Heart left ventricle (tissue), 16 donors: Measurements from ENCODE around the gene ATG4A. TPM values are rescaled to one million over a fixed set of nuclear protein-coding genes. Genes with fewer than 3 reads are reported as not detected.
A peak's percentile ranks its signal among the peaks of the same experiment; 100 is the strongest.

Experiments
- ATAC-seq, 4 donors: fragments of 200-7000 bp; cut with Tn5 transposase; one replicate each; pipeline ENCODE4 v1.9.1; 2020 to 2022; ENCODE audit warnings: moderate library complexity in 4 of 4, mild to moderate bottlenecking in 3 of 4, moderate number of reproducible peaks in 1 of 4
- DNase-seq, 5 donors: peaks; one replicate each; pipeline ENCODE4 v3.0.0-alpha.2; 2020
- H3K27ac ChIP-seq, 12 donors: fragments of 200-600 bp; sonication (generic) in 4 of 12; one replicate each; pipeline versions ENCODE4 v1.5.0 to v1.8.0; 2016 to 2022; ENCODE audit warnings: mild to moderate bottlenecking in 2 of 12
- H3K27me3 ChIP-seq, 9 donors: fragments of 200-600 bp; sonication (generic) in 2 of 9; one replicate each; pipeline versions ENCODE4 v1.5.1 to v1.8.0; 2016 to 2022; ENCODE audit warnings: mild to moderate bottlenecking in 3 of 9
- H3K36me3 ChIP-seq, 9 donors: fragments of 200-600 bp; sonication (generic) in 2 of 9; one replicate each; pipeline versions ENCODE4 v1.5.0 to v1.8.0; 2018 to 2022; ENCODE audit warnings: mild to moderate bottlenecking in 2 of 9
- H3K4me1 ChIP-seq, 12 donors: fragments of 200-600 bp; sonication (generic) in 4 of 12; one replicate each; pipeline versions ENCODE4 v1.5.0 to v1.8.0; 2016 to 2022; ENCODE audit warnings: mild to moderate bottlenecking in 3 of 12
- H3K4me3 ChIP-seq, 12 donors: fragments of 200-600 bp; sonication (generic) in 4 of 12; one replicate each; pipeline versions ENCODE4 v1.5.0 to v1.8.0; 2017 to 2022; ENCODE audit warnings: mild to moderate bottlenecking in 9 of 12, moderate library complexity in 4 of 12
- H3K9me3 ChIP-seq, 12 donors: fragments of 200-600 bp; sonication (generic) in 4 of 12; one replicate each; pipeline versions ENCODE4 v1.5.0 to v1.8.0; 2016 to 2022; ENCODE audit warnings: mild to moderate bottlenecking in 1 of 12
- POLR2A ChIP-seq, 2 donors: fragments of 450-650 bp; IDR thresholded peaks; one replicate each; pipeline ENCODE4 v1.6.1; 2017; ENCODE audit warnings: antibody characterized with exemption in 2 of 2, mild to moderate bottlenecking in 2 of 2, moderate library complexity in 2 of 2
- WGBS, 4 donors: extraction: QIAGEN DNeasy Blood & Tissue Kit in 2 of 4; methylation state at CpG; one replicate each; pipeline versions ENCODE4 v1.1.5 to v1.1.7; 2013 to 2018; 5-methylcytosine and 5-hydroxymethylcytosine counted together
- intact Hi-C, 10 donors: fragments of 100-400 bp; cut with DNase I; formaldehyde crosslinking; loops; one replicate each; pipeline versions ENCODE4 v1.11.1 to v1.14.2; 2022
- polyA plus RNA-seq, 2 donors: library from polyadenylated mRNA; stranded (reverse); fragments of 200-250 nt; gene quantifications; one replicate each; pipeline ENCODE4 v1.2.3, GENCODE V29; 2013
- total RNA-seq, 9 donors: library from RNA; depleted of rRNA in 2 of 9; stranded (reverse); fragments of >200 nt in 2 of 9; fragmentation: NEBNext Ultra II Directional in 3 of 9; extraction: Animal tissue kit (Norgen Biotek cat#: 25700) in 3 of 9; gene quantifications; one replicate each; pipeline versions ENCODE4 v1.1.0 to v1.2.4, GENCODE V29; 2016 to 2023
- TF ChIP-seq, protein P1 (sequence below), 12 donors: fragments of 200-600 bp; sonication (generic) in 4 of 12; IDR thresholded peaks; one replicate each; pipeline versions ENCODE4 v1.5.0 to v1.8.0; 2018 to 2022; ENCODE audit warnings: antibody characterized with exemption in 12 of 12, mild to moderate bottlenecking in 5 of 12
- donor health status: ischemic (EF 13 %, LVEDD 7.1; RV severe dilation, severe dysfunction).
- donor health status: healthy with polysubstance abuse.
- donor health status: DM: no; HTN: yes; CAD: no.
- donor health status: DM: no; HTN: no; CAD: no.
- donor health status: ischemic (EF 25% LVEDD 6.9; RV normal size, moderate dysfunction).
- donor health status: ischemic (EF 25% LVEDD 5.7; RV mildly dilated, moderate dysfunction).
- donor health status: healthy.
- donor health status: DM: yes; HTN: yes; CAD: no.
- donor health status: ischemic (EF 35%, LVEDD 5.7; RV mildly dilated, moderate dysfunction).
- donor health status: nonischemic (EF 11% LVEDD 7.7; RV severe dilation, severe dysfunction).
- donor health status: DM: yes; HTN: yes; CAD: no.
- donor health status: PGD.
- donor health status: ischemic (EF 29% LVEDD 5.4; RV normal size, mild dysfunction).
- donor health status: nonischemic (EF 23%, LVEDD 6.1; RV moderate dilation, normal function).

Gene ATG4A
- total and polyA plus RNA-seq, 11 donors, result 11.0 to 22.7 (median 18.0) TPM

DNA sequence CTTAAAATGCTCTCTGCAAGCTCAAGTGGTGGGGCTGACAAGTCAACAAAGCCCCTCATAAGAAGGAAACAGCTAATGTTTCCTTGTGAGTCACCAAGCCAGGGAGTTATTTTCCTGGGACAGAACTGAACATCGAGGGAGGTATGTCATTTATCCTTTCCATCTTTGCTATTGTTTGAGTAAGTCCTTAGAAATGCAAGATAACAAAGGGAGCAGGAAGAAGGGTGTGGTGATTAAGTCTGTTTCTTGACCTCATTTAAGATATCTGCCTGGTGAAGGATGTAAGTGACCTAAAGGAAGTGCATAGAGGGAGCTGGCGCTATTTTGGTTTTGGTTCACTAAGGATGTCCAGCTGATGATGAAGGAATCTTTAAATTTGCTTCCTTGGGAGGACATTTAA lies 39.9 kb downstream of the ATG4A start:
- TF ChIP-seq POLR2A (IDR thresholded peaks at IDR 0.05), result no peak
- TF ChIP-seq, protein P1, sequence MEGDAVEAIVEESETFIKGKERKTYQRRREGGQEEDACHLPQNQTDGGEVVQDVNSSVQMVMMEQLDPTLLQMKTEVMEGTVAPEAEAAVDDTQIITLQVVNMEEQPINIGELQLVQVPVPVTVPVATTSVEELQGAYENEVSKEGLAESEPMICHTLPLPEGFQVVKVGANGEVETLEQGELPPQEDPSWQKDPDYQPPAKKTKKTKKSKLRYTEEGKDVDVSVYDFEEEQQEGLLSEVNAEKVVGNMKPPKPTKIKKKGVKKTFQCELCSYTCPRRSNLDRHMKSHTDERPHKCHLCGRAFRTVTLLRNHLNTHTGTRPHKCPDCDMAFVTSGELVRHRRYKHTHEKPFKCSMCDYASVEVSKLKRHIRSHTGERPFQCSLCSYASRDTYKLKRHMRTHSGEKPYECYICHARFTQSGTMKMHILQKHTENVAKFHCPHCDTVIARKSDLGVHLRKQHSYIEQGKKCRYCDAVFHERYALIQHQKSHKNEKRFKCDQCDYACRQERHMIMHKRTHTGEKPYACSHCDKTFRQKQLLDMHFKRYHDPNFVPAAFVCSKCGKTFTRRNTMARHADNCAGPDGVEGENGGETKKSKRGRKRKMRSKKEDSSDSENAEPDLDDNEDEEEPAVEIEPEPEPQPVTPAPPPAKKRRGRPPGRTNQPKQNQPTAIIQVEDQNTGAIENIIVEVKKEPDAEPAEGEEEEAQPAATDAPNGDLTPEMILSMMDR (IDR thresholded peaks at IDR 0.05), result no peak
- Histone ChIP-seq H3K9me3 (no peaks in the 10 kb centered on the region), H3K27ac (peak overlapping the region in 11 of 12 donors; percentile 8 to 82 (median 70)), H3K36me3 (peaks cover 0 to 31% (median 14%) of the 10 kb centered on the region in 9 donors), H3K4me3 (no peak overlapping the region), H3K27me3 (peaks cover 0 to 9% (median 0%) of the 10 kb centered on the region in 9 donors), H3K4me1 (peaks cover 0 to 4% (median 0%) of the 10 kb centered on the region in 12 donors)
- WGBS, 4 donors, result 52 to 66% (median 57%) methylated on average over 2 of the region's 2 CpGs
- intact Hi-C loops, result loop anchor here in 2 of 10 donors (5.0 to 10.0 kb wide), 2 partner anchors 39 to 47 kb away; partner anchors contain the start of genes ATG4A (in 1 of the 2) and PSMD10 (in 1 of the 2)
- ATAC-seq (peak in 3 of 4 donors; percentile 56 to 92 (median 67)), DNase-seq (peak in 1 of 5 donors; percentile 16)

DNA sequence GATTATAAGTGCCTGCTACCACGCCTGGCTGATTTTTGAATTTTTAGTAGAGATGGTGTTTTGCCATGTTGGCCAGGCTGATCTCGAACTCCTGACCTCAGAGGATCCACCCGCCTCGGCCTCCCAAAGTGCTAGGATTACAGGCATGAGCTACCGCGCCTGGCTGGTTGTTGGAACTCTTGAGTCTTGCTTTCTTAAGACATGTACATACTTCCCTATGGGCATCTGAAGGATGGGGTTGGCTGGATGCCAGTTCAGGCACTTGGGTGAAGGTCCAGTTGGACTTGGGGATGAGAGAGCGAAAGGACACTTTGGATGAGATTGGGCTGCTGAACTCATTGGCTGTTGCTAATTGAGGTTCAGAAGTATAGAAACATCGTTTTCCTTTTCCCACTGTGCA lies 40.5 kb downstream of the ATG4A start:
- Histone ChIP-seq H3K27me3 (peaks cover 0 to 9% (median 0%) of the 10 kb centered on the region in 9 donors), H3K4me1 (peaks cover 0 to 4% (median 0%) of the 10 kb centered on the region in 12 donors), H3K27ac (peak overlapping the region in 11 of 12 donors; percentile 8 to 82 (median 70)), H3K4me3 (no peak overlapping the region), H3K36me3 (peaks cover 0 to 33% (median 15%) of the 10 kb centered on the region in 9 donors), H3K9me3 (no peaks in the 10 kb centered on the region)
- intact Hi-C loops, result loop anchor here in 2 of 10 donors (5.0 to 10.0 kb wide), 2 partner anchors 40 to 47 kb away; partner anchors contain the start of genes ATG4A (in 1 of the 2) and PSMD10 (in 1 of the 2)
- no peak for TF ChIP-seq POLR2A (IDR thresholded peaks at IDR 0.05)
- TF ChIP-seq, protein P1 (IDR thresholded peaks at IDR 0.05), result no peak
- DNase-seq (no peak), ATAC-seq (no peak)
- 81 to 91% (median 88%) methylated on average over 8 of the region's 8 CpGs for WGBS, 4 donors

DNA sequence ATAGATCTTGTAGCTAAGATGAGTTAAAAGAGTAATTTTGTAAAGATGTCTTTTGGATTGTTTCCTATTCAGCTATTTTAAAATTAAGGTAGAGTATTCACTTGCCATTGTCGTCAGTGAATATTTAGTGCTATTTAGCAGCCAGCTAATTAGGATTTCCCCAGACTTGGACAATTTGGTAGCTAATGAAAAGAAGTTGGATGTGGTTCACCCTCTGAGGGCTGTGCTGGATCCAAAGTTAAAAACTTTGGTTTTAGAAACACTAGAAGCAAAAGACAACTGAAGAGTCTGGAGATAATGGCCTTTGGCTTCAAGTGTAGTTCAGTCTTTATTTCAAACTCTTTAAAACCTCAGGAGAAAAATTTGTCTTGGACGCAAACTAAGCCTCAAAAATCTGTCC lies 41.3 kb downstream of the ATG4A start:
- DNase-seq (no peak), ATAC-seq (no peak)
- Histone ChIP-seq H3K27ac (peak overlapping the region in 5 of 12 donors; percentile 19 to 82 (median 75)), H3K4me3 (no peak overlapping the region), H3K27me3 (peaks cover 0 to 9% (median 0%) of the 10 kb centered on the region in 9 donors), H3K9me3 (no peaks in the 10 kb centered on the region), H3K36me3 (peaks cover 0 to 34% (median 18%) of the 10 kb centered on the region in 9 donors), H3K4me1 (peaks cover 0 to 4% (median 0%) of the 10 kb centered on the region in 12 donors)
- TF ChIP-seq POLR2A (IDR thresholded peaks at IDR 0.05), result no peak
- TF ChIP-seq, protein P1 (IDR thresholded peaks at IDR 0.05), result no peak
- WGBS, 4 donors, result 72 to 85% (median 76%) methylated on average over 2 of the region's 2 CpGs
- intact Hi-C loops, result loop anchor here in 2 of 10 donors (5.0 to 10.0 kb wide), 2 partner anchors 41 to 48 kb away; partner anchors contain the start of genes ATG4A (in 1 of the 2) and PSMD10 (in 1 of the 2)

DNA sequence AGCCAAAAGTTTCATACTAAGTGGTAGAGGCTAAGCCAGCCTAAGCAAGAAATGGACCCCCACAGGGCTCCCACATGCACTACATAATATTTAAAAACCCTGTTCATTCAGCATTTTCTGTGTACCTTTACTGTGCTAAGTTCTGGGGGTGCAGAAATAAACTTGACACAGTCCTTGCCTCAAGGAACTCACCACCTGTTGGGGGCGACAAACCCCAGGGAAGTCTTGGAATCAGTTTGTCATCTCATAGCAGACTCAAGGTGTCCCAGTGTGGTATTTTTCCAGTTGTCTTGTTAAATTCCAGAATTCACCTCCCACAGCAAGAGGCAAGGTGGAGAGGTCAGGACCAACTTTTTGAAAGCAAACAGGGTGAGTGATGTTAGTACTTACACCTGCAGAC lies 43.1 kb downstream of the ATG4A start:
- Histone ChIP-seq H3K4me3 (no peak overlapping the region), H3K27me3 (peaks cover 0 to 9% (median 0%) of the 10 kb centered on the region in 9 donors), H3K27ac (no peak overlapping the region), H3K9me3 (no peaks in the 10 kb centered on the region), H3K4me1 (peaks cover 0 to 4% (median 0%) of the 10 kb centered on the region in 12 donors), H3K36me3 (peaks cover 0 to 44% (median 20%) of the 10 kb centered on the region in 9 donors)
- 45 to 93% (median 75%) methylated on average over 1 of the region's 1 CpG for WGBS, 4 donors
- TF ChIP-seq POLR2A (IDR thresholded peaks at IDR 0.05), result no peak
- TF ChIP-seq, protein P1 (IDR thresholded peaks at IDR 0.05), result no peak
- DNase-seq (no peak), ATAC-seq (no peak)
- intact Hi-C loops, result loop anchor here in 5 of 10 donors (5.0 to 10.0 kb wide), 4 partner anchors 42 to 117 kb away; partner anchors contain the start of genes ATG4A (in 1 of the 5) and PSMD10 (in 1 of the 5)
